Muscle layer of duodenum (tissue), 2 donors: Measurements from ENCODE around the gene GALNT7.

Source experiments
- H3K27ac ChIP-seq: one replicate; pipeline ENCODE4 v1.7.0; 2013; ENCODE audit warnings: mild to moderate bottlenecking, low read length
- H3K27me3 ChIP-seq: one replicate; pipeline ENCODE4 v1.7.0; 2013; ENCODE audit warnings: low read depth, mild to moderate bottlenecking, control low read depth, low read length
- H3K36me3 ChIP-seq, 2 donors: one replicate each; pipeline ENCODE4 v1.7.0; 2013; ENCODE audit warnings: low read length in 2 of 2, control low read depth in 1 of 2, mild to moderate bottlenecking in 1 of 2; ENCODE audit not compliant: insufficient read depth in 2 of 2, control insufficient read depth in 1 of 2
- H3K4me1 ChIP-seq, 2 donors: one replicate each; pipeline ENCODE4 v1.7.0; 2013; ENCODE audit warnings: low read length in 2 of 2, mild to moderate bottlenecking in 2 of 2, control low read depth in 1 of 2, moderate library complexity in 1 of 2; ENCODE audit not compliant: insufficient read depth in 2 of 2, control insufficient read depth in 1 of 2
- H3K4me3 ChIP-seq, 2 donors: one replicate each; pipeline ENCODE4 v1.7.0; 2013; ENCODE audit warnings: low read length in 2 of 2, low read depth in 1 of 2, mild to moderate bottlenecking in 1 of 2
- H3K9me3 ChIP-seq, 2 donors: one replicate each; pipeline ENCODE4 v1.7.0; 2013; ENCODE audit warnings: low read length in 2 of 2, control low read depth in 1 of 2, mild to moderate bottlenecking in 1 of 2; ENCODE audit not compliant: control insufficient read depth in 1 of 2
- donor health status: healthy.

GALNT7 gene

GRCh38 chr4:173282626-173283025 lies 114.0 kb downstream of the GALNT7 start:
- Histone ChIP-seq H3K4me3 (no peak overlapping the region), H3K36me3 (peaks cover 0 to 7% of the 10 kb centered on the region in 2 donors)

GRCh38 chr4:173284463-173284862 lies 115.9 kb downstream of the GALNT7 start:
- Histone ChIP-seq H3K36me3 (peaks cover 0 to 7% of the 10 kb centered on the region in 2 donors), H3K4me3 (no peak overlapping the region), H3K4me1 (no peaks in the 10 kb centered on the region), H3K9me3 (peaks cover 0 to 11% of the 10 kb centered on the region in 2 donors), H3K27ac (no peak overlapping the region), H3K27me3 (no peaks in the 10 kb centered on the region)

More at GRCh38 chr4:173282626-173283025, 114.0 kb downstream of the GALNT7 start:
- Histone ChIP-seq H3K4me1 (no peaks in the 10 kb centered on the region), H3K27ac (no peak overlapping the region), H3K27me3 (no peaks in the 10 kb centered on the region), H3K9me3 (peaks cover 0 to 11% of the 10 kb centered on the region in 2 donors)

DNA sequence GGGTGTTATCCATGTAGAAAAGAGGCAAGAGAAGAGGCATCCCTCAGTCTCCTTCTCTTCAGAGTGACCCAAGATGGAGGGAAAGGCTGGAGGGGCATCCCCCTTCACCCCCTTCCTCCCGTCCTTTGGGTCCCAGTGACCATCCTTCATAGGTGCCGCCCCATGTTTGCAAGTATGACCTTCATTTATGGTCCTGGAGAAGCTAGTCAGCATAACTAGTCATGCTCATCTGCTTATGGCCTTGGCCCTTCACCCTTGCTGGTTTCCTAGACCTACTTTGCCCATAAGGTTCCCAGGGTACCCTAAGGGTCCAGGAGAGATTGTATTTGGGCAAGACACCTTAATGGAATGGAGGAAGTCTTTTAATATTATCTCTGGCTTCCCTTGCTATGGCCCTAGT lies 118.9 kb downstream of the GALNT7 start:
- Histone ChIP-seq H3K27me3 (no peaks in the 10 kb centered on the region), H3K36me3 (no peaks in the 10 kb centered on the region), H3K4me1 (no peaks in the 10 kb centered on the region), H3K9me3 (peaks cover 0 to 11% of the 10 kb centered on the region in 2 donors), H3K27ac (no peak overlapping the region), H3K4me3 (no peak overlapping the region)

DNA sequence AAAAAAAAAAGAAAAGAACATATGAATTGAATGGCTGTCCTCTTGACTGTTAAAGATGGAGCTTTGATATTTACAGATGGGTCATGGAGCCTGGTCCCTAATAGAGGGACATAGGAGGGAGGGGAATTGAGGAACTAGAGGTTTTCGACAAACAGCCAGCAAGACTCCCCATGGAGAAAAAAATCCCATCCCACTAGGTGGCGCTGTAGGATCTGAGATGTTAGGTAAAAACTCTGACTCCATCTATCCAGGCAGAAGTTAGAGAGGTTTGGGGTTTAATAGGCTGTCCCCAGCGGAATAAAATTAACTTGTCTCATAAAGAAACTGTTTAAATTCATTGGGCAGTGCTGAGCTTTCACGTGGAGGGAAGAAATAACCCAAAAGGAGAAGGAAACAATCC lies 119.7 kb downstream of the GALNT7 start:
- Histone ChIP-seq H3K27me3 (no peaks in the 10 kb centered on the region), H3K9me3 (peaks cover 0 to 11% of the 10 kb centered on the region in 2 donors), H3K4me3 (no peak overlapping the region), H3K4me1 (no peaks in the 10 kb centered on the region), H3K36me3 (no peaks in the 10 kb centered on the region), H3K27ac (no peak overlapping the region)

- Histone ChIP-seq H3K36me3 (no peaks in the 10 kb centered on the region), H3K27me3 (no peaks in the 10 kb centered on the region), H3K4me1 (no peaks in the 10 kb centered on the region), H3K9me3 (peaks cover 0 to 11% of the 10 kb centered on the region in 2 donors), H3K27ac (no peak overlapping the region), H3K4me3 (no peak overlapping the region)
Observed at GRCh38 chr4:173288698-173289352, 120.2 kb downstream of the GALNT7 start.

- Histone ChIP-seq H3K27me3 (no peaks in the 10 kb centered on the region), H3K4me3 (no peak overlapping the region), H3K9me3 (peaks cover 0 to 10% of the 10 kb centered on the region in 2 donors), H3K27ac (no peak overlapping the region), H3K4me1 (no peaks in the 10 kb centered on the region), H3K36me3 (no peaks in the 10 kb centered on the region)
Observed at GRCh38 chr4:173289353-173289727, 120.7 kb downstream of the GALNT7 start.

- Histone ChIP-seq H3K27me3 (no peaks in the 10 kb centered on the region), H3K27ac (no peak overlapping the region), H3K9me3 (peaks cover 0 to 4% of the 10 kb centered on the region in 2 donors), H3K4me1 (no peaks in the 10 kb centered on the region), H3K36me3 (no peaks in the 10 kb centered on the region), H3K4me3 (no peak overlapping the region)
Observed at GRCh38 chr4:173291899-173292298, 123.3 kb downstream of the GALNT7 start.

DNA sequence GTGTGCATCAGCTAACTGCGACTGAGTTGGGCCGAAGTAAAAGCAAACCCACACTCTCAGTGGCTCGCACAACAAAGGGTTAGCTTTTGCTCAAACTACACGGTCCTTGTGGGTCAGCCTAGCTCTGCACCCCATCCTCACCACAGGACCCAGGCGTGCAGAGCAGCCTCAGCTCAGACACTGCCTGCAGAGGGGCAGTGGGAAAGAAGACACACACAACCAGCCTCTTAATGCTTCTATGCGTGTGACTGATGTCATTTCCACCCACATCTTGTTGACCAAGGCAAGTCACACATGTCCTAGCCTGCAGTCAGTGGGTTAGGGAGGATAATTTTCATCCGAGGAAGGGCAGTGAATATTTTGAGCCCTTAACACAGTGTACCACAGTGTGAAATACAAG lies 125.1 kb downstream of the GALNT7 start:
- Histone ChIP-seq H3K4me1 (no peaks in the 10 kb centered on the region), H3K9me3 (no peaks in the 10 kb centered on the region), H3K27ac (no peak overlapping the region), H3K4me3 (no peak overlapping the region), H3K36me3 (peaks cover 0 to 4% of the 10 kb centered on the region in 2 donors), H3K27me3 (no peaks in the 10 kb centered on the region)

- Histone ChIP-seq H3K4me1 (no peaks in the 10 kb centered on the region), H3K27ac (no peak overlapping the region), H3K27me3 (no peaks in the 10 kb centered on the region), H3K9me3 (no peaks in the 10 kb centered on the region), H3K36me3 (peaks cover 0 to 4% of the 10 kb centered on the region in 2 donors), H3K4me3 (no peak overlapping the region)
Observed at GRCh38 chr4:173294444-173294843, 125.8 kb downstream of the GALNT7 start.

DNA sequence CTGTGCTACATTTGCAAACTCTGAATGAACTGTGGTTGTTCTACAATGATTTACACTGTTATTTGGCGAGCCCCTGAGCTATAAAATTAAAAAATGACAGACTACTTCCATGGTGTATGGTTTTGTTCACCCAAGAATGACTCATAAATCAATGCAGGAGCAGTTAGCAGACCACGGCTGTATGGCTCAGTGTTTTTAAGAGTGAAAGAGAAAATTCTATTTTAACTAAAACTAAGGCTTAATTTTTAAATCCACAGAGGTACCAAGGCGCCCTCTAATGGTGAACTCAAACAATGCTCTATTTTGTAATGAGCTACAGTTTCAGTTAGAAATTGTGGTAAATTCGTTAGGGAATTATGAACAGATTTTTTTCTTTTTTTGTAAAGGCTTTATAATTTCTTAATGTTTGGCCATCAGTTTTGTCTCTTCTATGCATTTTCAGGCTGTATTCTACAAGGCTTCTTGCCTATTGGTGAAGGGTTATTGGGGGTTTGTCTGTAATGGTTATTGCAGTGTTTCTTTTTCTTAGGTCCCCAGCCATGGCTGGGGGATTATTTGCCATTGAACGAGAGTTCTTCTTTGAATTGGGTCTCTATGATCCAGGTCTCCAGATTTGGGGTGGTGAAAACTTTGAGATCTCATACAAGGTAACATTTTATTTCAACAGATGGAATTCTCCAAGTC lies 133.0 kb downstream of the GALNT7 start:
- no peaks in the 10 kb centered on the region for H3K4me1 ChIP-seq
- H3K27ac ChIP-seq: no peak overlapping the region
- H3K27me3 ChIP-seq: no peaks in the 10 kb centered on the region
- H3K9me3 ChIP-seq: no peaks in the 10 kb centered on the region
- H3K4me3 ChIP-seq: no peak overlapping the region
- peaks cover 0 to 4% of the 10 kb centered on the region in 2 donors for H3K36me3 ChIP-seq

DNA sequence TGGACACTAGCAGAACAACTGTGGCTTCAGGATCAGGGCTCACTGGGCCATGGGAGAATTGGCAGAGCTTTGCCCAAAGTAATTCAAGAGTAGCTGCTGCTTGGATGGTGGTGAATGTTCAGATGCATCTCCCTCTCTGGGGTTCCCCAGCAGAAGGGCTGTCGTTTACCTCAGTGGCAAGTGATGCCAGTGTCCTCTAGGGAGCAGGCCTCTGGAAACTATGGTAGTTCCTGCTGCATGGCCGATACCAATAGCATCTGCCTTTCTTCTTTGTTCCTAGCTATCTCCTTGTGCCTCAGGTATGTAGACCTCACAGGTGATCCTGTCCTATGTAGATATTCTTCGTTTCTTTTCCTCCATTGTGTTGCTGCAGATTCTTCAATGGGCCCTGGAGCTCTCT lies 139.2 kb downstream of the GALNT7 start:
- H3K27ac ChIP-seq: no peak overlapping the region
- H3K4me3 ChIP-seq: no peak overlapping the region
- peaks cover 0 to 11% of the 10 kb centered on the region in 2 donors for H3K36me3 ChIP-seq
- no peaks in the 10 kb centered on the region for H3K4me1 ChIP-seq
- no peaks in the 10 kb centered on the region for H3K9me3 ChIP-seq
- no peaks in the 10 kb centered on the region for H3K27me3 ChIP-seq
